Measurements from ENCODE around the gene CHRD.

CHRD gene

GRCh38 chr3:184346480-184347190 is 33.2 kb upstream of the CHRD start:
- no peak for DNase-seq (ENCODE audit: low read depth)

GRCh38 chr3:184347321-184348056 is 32.4 kb upstream of the CHRD start:
- no peak for DNase-seq (ENCODE audit: low read depth)

GRCh38 chr3:184348057-184348382 is 31.8 kb upstream of the CHRD start:
- DNase-seq (ENCODE audit: low read depth) = no peak

GRCh38 chr3:184349563-184350470 is 30.0 kb upstream of the CHRD start:
- no peak for DNase-seq (ENCODE audit: low read depth)

- DNase-seq (ENCODE audit: low read depth) = no peak
Measured at GRCh38 chr3:184350618-184351017, 29.2 kb upstream of the CHRD start.

- no peak for DNase-seq (ENCODE audit: low read depth)
Measured at GRCh38 chr3:184351511-184352148, 28.2 kb upstream of the CHRD start.

DNA sequence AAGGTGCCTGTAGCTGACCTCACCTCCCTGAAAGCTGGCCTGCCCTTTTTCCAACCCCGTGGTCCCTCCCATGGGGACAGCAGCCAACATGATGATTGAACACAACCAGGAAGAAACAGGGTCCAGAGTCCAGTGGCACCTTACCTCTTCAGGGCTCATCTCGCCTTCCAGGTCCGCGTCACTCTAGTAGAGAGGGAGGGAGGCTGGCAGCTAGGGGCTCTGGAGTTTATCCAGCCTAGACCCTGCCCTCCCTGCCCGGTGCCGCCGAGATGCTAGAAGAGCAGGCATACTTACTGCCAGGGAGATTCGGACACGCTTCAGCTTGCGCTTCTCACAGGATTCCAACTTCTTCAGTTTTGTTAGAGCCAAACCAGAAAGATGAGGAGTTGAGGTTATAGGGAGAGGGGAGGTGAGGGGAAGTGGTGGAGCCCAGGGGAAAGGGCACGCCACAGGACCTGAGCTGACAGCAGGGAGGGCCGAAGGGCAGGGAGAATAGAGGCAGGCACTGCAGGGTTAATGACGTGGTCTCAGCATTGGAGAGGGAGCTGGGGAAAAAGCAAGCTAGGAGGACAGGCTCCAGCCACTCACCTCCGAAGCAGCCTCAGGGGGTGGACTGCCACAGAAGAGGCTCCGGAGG is 27.6 kb upstream of the CHRD start:
- no peak for DNase-seq (ENCODE audit: low read depth)

GRCh38 chr3:184352897-184353545 is 26.8 kb upstream of the CHRD start:
- no peak for DNase-seq (ENCODE audit: low read depth)

- no peak for DNase-seq (ENCODE audit: low read depth)
Measured at GRCh38 chr3:184353546-184353941, 26.3 kb upstream of the CHRD start.

DNA sequence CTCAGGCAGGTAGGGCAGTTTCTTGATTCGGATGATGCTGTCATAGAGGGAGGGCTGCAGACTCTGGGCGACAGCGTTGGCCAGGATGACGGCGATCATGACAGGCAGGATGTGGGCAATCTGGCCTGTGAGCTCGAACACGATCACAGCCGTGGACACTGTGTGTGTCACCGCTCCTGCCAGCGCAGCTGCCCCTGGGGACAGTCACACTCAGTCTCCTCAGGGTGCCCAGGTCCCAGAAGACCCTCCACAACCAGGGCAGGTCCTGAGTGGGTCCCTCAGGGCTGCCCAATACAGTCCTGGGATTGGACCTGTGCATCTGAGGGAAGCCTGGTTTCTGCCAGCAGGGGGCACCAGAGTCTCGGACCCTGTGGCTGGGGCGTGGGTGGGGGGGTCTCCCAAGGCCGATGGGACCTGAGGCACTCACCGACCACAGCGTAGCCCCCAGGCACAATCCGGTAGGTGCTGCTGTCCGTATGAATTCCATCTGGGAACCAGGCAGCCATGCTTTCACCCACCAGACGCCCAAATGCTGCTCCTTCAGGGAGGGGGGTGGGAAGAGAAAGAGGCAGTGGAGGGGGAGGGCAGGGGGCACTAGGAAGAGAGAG is 25.6 kb upstream of the CHRD start:
- DNase-seq (ENCODE audit: low read depth) = no peak

DNA sequence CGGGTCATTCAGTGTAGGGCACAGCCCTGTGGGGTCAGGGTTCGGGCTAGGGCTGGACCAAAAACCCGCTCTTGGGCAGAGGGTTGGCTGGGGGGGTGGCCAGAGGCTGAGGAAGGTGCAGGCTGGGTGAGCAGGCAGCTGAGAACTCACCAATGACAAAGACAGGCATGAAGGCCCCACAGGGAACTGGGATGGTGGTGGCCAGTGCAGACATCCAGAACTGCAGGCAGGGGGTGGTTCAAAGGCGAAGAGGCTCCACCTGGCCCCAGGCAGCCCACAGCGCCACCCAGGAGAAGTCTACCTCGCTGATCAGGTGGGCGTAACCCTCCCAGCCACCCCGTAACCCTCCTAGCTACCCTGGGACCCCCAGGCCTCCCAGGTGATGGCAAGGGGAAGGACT is 25.1 kb upstream of the CHRD start:
- DNase-seq (ENCODE audit: low read depth) = no peak

GRCh38 chr3:184355261-184356040 is 24.4 kb upstream of the CHRD start:
- DNase-seq (ENCODE audit: low read depth) = no peak

- no peak for DNase-seq (ENCODE audit: low read depth)
Measured at GRCh38 chr3:184357248-184358123, 22.4 kb upstream of the CHRD start.

- no peak for DNase-seq (ENCODE audit: low read depth)
Measured at GRCh38 chr3:184358124-184358767, 21.6 kb upstream of the CHRD start.

- DNase-seq (ENCODE audit: low read depth) = no peak
Measured at GRCh38 chr3:184358921-184359350, 20.9 kb upstream of the CHRD start.

GRCh38 chr3:184359610-184360009 is 20.2 kb upstream of the CHRD start:
- DNase-seq (ENCODE audit: low read depth) = no peak

DNA sequence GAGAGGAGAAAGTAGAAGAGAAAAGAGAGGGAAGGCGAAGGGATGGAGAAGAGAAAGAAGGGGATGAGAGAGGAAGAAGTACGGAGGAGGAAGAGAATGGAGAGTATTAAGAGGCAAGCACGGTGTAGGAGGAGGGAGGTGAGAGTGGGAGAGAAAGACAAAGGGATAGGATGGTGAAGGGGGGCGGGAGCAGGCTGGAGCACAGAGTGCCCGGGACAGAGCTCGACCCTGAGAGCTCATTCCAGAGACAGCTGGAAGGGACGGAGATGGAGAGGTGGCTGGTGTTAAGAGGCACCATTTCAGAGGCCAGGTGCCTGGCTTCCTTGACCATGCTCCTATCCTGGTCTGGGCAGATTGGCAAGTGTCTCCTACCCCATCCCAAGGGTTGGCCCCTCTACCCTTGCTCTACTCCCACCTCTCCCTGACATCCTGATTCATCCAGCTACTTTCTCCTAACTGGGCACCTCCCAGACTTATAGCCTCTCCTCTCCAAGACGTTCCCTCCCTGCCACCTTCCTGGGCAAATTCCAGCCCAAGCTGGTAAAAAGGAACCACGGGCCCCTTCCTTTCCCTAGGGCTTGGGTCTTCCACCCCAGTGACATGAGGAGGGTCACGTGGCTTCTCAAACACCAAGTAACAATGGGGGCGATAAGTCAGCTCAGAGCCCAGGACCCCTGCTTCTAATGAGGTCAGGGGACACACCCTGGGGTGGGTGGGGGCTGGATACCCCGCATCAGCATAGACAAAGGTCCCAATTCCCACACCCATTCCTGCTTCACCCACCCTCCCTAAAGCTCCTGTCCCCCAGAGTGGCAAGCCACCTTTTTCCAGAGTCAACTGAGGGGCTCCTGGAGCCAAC is 19.6 kb upstream of the CHRD start:
- no peak for DNase-seq (ENCODE audit: low read depth)

Data from activated T-helper 1 cell treated with Interleukin-2 at 50 U/mL for 16 hours (primary cell).